Ishikawa (cell line): ENCODE results near the gene ZBTB18.

Experiments
- CEBPB ChIP-seq: IDR thresholded peaks from 2 replicates; pipeline ENCODE4 v1.6.1; 2012
- CREB1 ChIP-seq: IDR thresholded peaks from 2 replicates; pipeline ENCODE4 v1.6.1; 2012; ENCODE audit warnings: low read depth
- EGR1 ChIP-seq: IDR thresholded peaks from 2 replicates; pipeline ENCODE4 v1.6.1; 2012
- EP300 ChIP-seq: IDR thresholded peaks from 2 replicates; pipeline ENCODE4 v1.6.1; 2012; ENCODE audit warnings: borderline replicate concordance
- RAD21 ChIP-seq: IDR thresholded peaks from 2 replicates; pipeline ENCODE4 v1.6.1; 2012; ENCODE audit warnings: low read depth
- TAF1 ChIP-seq: IDR thresholded peaks from 2 replicates; pipeline ENCODE4 v1.6.1; 2012; ENCODE audit warnings: low read depth, mild to moderate bottlenecking
- TEAD4 ChIP-seq: IDR thresholded peaks from 2 replicates; pipeline ENCODE4 v1.6.1; 2012
- USF1 ChIP-seq: IDR thresholded peaks from 2 replicates; pipeline ENCODE4 v1.6.1; 2012
- YY1 ChIP-seq: IDR thresholded peaks from 2 replicates; pipeline ENCODE4 v1.6.1; 2012; ENCODE audit warnings: low read depth
- TF ChIP-seq, protein P1 (sequence below): IDR thresholded peaks from 2 replicates; pipeline ENCODE4 v1.6.1; 2012
- TF ChIP-seq, protein P2 (sequence below): IDR thresholded peaks from 2 replicates; pipeline ENCODE4 v1.6.1; 2012; ENCODE audit warnings: low read depth, mild to moderate bottlenecking

- no peak for TF ChIP-seq EP300
- TF ChIP-seq USF1: no peak
- TF ChIP-seq, protein P1, sequence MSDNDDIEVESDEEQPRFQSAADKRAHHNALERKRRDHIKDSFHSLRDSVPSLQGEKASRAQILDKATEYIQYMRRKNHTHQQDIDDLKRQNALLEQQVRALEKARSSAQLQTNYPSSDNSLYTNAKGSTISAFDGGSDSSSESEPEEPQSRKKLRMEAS: no peak
- TF ChIP-seq, protein P2, sequence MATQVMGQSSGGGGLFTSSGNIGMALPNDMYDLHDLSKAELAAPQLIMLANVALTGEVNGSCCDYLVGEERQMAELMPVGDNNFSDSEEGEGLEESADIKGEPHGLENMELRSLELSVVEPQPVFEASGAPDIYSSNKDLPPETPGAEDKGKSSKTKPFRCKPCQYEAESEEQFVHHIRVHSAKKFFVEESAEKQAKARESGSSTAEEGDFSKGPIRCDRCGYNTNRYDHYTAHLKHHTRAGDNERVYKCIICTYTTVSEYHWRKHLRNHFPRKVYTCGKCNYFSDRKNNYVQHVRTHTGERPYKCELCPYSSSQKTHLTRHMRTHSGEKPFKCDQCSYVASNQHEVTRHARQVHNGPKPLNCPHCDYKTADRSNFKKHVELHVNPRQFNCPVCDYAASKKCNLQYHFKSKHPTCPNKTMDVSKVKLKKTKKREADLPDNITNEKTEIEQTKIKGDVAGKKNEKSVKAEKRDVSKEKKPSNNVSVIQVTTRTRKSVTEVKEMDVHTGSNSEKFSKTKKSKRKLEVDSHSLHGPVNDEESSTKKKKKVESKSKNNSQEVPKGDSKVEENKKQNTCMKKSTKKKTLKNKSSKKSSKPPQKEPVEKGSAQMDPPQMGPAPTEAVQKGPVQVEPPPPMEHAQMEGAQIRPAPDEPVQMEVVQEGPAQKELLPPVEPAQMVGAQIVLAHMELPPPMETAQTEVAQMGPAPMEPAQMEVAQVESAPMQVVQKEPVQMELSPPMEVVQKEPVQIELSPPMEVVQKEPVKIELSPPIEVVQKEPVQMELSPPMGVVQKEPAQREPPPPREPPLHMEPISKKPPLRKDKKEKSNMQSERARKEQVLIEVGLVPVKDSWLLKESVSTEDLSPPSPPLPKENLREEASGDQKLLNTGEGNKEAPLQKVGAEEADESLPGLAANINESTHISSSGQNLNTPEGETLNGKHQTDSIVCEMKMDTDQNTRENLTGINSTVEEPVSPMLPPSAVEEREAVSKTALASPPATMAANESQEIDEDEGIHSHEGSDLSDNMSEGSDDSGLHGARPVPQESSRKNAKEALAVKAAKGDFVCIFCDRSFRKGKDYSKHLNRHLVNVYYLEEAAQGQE: no peak
- TF ChIP-seq EGR1: no peak
- no peak for TF ChIP-seq CEBPB
- TF ChIP-seq CREB1: no peak
- TF ChIP-seq TAF1: no peak
- TF ChIP-seq TEAD4: no peak
- TF ChIP-seq YY1: no peak
- no peak for TF ChIP-seq RAD21
Measured at GRCh38 chr1:244006961-244007360, 44.1 kb upstream of the ZBTB18 start.
